GM12878 (cell line): ENCODE results near the gene PGGT1B. TPM values are rescaled to one million over a fixed set of nuclear protein-coding genes. Genes with fewer than 3 reads are reported as not detected.

Experiments
- ATAC-seq: fragments of 200-7000 bp; cut with Tn5 transposase; 3 replicates; pipeline ENCODE4 v1.9.1; 2020; ENCODE audit warnings: mild to moderate bottlenecking, moderate library complexity
- BruUV-seq: library from RNA; stranded (reverse); fragments of 400-500 nt; replicated peaks from 2 replicates; lab custom pipeline; 2021; lab: Mats Ljungman, UMichigan
- CTCF ChIA-PET: fragments of 300-600 bp; sonication (Branson Sonifier 250); formaldehyde crosslinking; extraction: SDS; loops from one replicate; lab custom pipeline; 2021; ENCODE audit warnings: inconsistent platforms; lab: Yijun Ruan, JAX
- POLR2A ChIA-PET: fragments of 350-600 bp; formaldehyde crosslinking; extraction: SDS; loops from one replicate; lab custom pipeline; 2021; ENCODE audit warnings: inconsistent platforms; lab: Charles Lee
- RAD21 ChIA-PET: fragments of 300-600 bp; sonication (Branson Sonifier 250); formaldehyde crosslinking; loops from one replicate; lab custom pipeline; 2023; ENCODE audit warnings: antibody characterized with exemption; ENCODE audit not compliant: unreplicated experiment; lab: Charles Lee
- SMC1A ChIA-PET: fragments of 300-600 bp; sonication (Branson Sonifier 250); formaldehyde crosslinking; loops from one replicate; lab custom pipeline; 2023; ENCODE audit not compliant: unreplicated experiment, uncharacterized antibody; lab: Charles Lee
- DNase-seq: peaks from one replicate; pipeline ENCODE4 v3.0.0-alpha.2; 2011; ENCODE audit warnings: low read depth, low spot score
- FAIRE-seq: peaks from 3 replicates; lab custom pipeline; 2011; peaks lifted over from hg19 to GRCh38; lab: Jason Lieb, UNC
- H2AFZ ChIP-seq: 2 replicates; pipeline ENCODE4 v1.6.0; 2011; ENCODE audit warnings: low read depth, low read length, control low read depth; ENCODE audit not compliant: control insufficient read depth
- H3K27ac ChIP-seq: 2 replicates; pipeline ENCODE4 v1.5.1; 2011; ENCODE audit warnings: control low read depth; ENCODE audit not compliant: control insufficient read depth, insufficient read depth
- H3K27me3 ChIP-seq, 2 experiments: replicated peaks in 1 of 2; 2 replicates each; pipeline versions ENCODE4 v1.6.0 to v1.6.1; 2011; ENCODE audit warnings: low read length in 1 of 2; ENCODE audit not compliant: control insufficient read depth in 2 of 2, insufficient read depth in 2 of 2
- H3K36me3 ChIP-seq, 2 experiments: 2 replicates each; pipeline ENCODE4 v1.5.1; 2011; ENCODE audit warnings: low read length in 1 of 2; ENCODE audit not compliant: control insufficient read depth in 2 of 2, insufficient read depth in 2 of 2
- H3K4me1 ChIP-seq: 2 replicates; pipeline ENCODE4 v1.6.1; 2011; ENCODE audit warnings: mild to moderate bottlenecking, low read length, moderate library complexity, mixed read lengths; ENCODE audit not compliant: control insufficient read depth, insufficient read depth
- H3K4me2 ChIP-seq: 2 replicates; pipeline ENCODE4 v1.6.0; 2011; ENCODE audit warnings: control low read depth; ENCODE audit not compliant: control insufficient read depth, insufficient read depth
- H3K4me3 ChIP-seq: fragments of 200-600 bp; sonication (generic); 2 replicates; pipeline ENCODE4 v1.5.1; 2016
- H3K79me2 ChIP-seq: 2 replicates; pipeline ENCODE4 v1.6.0; 2011; ENCODE audit warnings: low read length; ENCODE audit not compliant: control insufficient read depth, insufficient read depth
- H3K9ac ChIP-seq: 2 replicates; pipeline ENCODE4 v1.8.0; 2011; ENCODE audit warnings: low read length, control low read depth, mixed read lengths; ENCODE audit not compliant: control insufficient read depth, insufficient read depth
- H3K9me3 ChIP-seq: replicated peaks from 3 replicates; pipeline ENCODE4 v1.5.1; 2011; ENCODE audit warnings: mild to moderate bottlenecking, low read length; ENCODE audit not compliant: control insufficient read depth, insufficient read depth
- H4K20me1 ChIP-seq: 2 replicates; pipeline ENCODE4 v1.6.0; 2011; ENCODE audit not compliant: control insufficient read depth, insufficient read depth
- E4F1 ChIP-seq: fragments of 450-650 bp; IDR thresholded peaks from 2 replicates; pipeline ENCODE4 v1.6.1; 2018; ENCODE audit warnings: borderline replicate concordance, mild to moderate bottlenecking; ENCODE audit not compliant: partially characterized antibody
- MTA3 ChIP-seq: IDR thresholded peaks from 2 replicates; pipeline ENCODE4 v1.6.1; 2012; ENCODE audit warnings: low read length, inconsistent platforms, borderline replicate concordance
- SMAD5 ChIP-seq: IDR thresholded peaks from 2 replicates; pipeline ENCODE4 v1.6.1; 2016; ENCODE audit warnings: antibody characterized with exemption, low read depth
- TCF3 ChIP-seq: IDR thresholded peaks from 2 replicates; pipeline ENCODE4 v1.6.1; 2012; ENCODE audit warnings: low read depth, mild to moderate bottlenecking, low read length, borderline replicate concordance; ENCODE audit not compliant: insufficient read depth
- TCF7 ChIP-seq: IDR thresholded peaks from 2 replicates; pipeline ENCODE4 v1.6.1; 2014; ENCODE audit warnings: antibody characterized with exemption, borderline replicate concordance
- ZNF207 ChIP-seq: fragments of 450-650 bp; IDR thresholded peaks from 2 replicates; pipeline ENCODE4 v1.6.1; 2014; ENCODE audit warnings: antibody characterized with exemption, mild to moderate bottlenecking, borderline replicate concordance
- ZNF274 ChIP-seq: IDR thresholded peaks from one replicate; pipeline ENCODE4 v1.8.0; 2011; ENCODE audit not compliant: insufficient read length, insufficient read depth
- WGBS: methylation state at CpG from one replicate; pipeline ENCODE4 v1.1.6; 2016; ENCODE audit warnings: low lambda C conversion rate; ENCODE audit not compliant: insufficient replicate concordance, insufficient coverage; ENCODE audit errors: missing lambda C conversion rate; 5-methylcytosine and 5-hydroxymethylcytosine counted together
- in situ Hi-C: fragments of 300-500 bp; cut with MboI; formaldehyde crosslinking; loops from 9 replicates; pipeline ENCODE4 v1.14.3; 2018; ENCODE audit warnings: mixed read lengths
- intact Hi-C: fragments of 100-400 bp; cut with micrococcal nuclease; formaldehyde crosslinking; loops from one replicate; pipeline ENCODE4 v1.14.2; 2022; ENCODE audit not compliant: unreplicated experiment
- polyA plus RNA-seq, 11 experiments: library from polyadenylated mRNA; depleted of rRNA in 4 of 11; unstranded in 6 of 11; stranded (reverse) in 5 of 11; fragments of >200 nt; fragmentation: Nextera tagmentation in 4 of 11; fragmentation: Illumina TruSeq in 1 of 11; extraction: Ambion mirVana in 4 of 11; extraction: Trizol in 1 of 11; gene quantifications; 1 replicate in 1 of 11; 2 replicates in 10 of 11; pipeline versions ENCODE4 v1.2.1 to v1.2.3, GENCODE V29; 2011 to 2016; ENCODE audit warnings: inconsistent platforms in 2 of 11, missing spikeins in 2 of 11, low read depth in 1 of 11
- total RNA-seq, 4 experiments: library from RNA; depleted of rRNA in 3 of 4; stranded (reverse); fragments of >200 nt in 3 of 4; fragmentation: Illumina TruSeq in 1 of 4; extraction: Trizol in 1 of 4; gene quantifications; 2 replicates each; pipeline versions ENCODE4 v1.2.1 to v1.2.3, GENCODE V29; 2013 to 2021

PGGT1B gene
- total and polyA plus RNA-seq, 10 of the 15 experiments (the other 5 are each of a cell fraction or from before 2014, with no cell fraction given): 5.0 to 38.4 (median 13.9) TPM

GRCh38 chr5:115193295-115193694 lies 69.4 kb downstream of the PGGT1B start:
- DNase-seq (no peak), ATAC-seq (no peak), FAIRE-seq (no peak)
- ChIA-PET SMC1A (no interaction called here), RAD21 (no interaction called here), POLR2A (no interaction called here), CTCF (interaction anchor here (1.1 kb wide), 1 partner anchor 96 kb away, joined by 3 read pairs; no protein-coding TSS in a partner anchor)
- H3K27me3 ChIP-seq: no peaks in the 10 kb centered on the region
- H3K79me2 ChIP-seq: no peaks in the 10 kb centered on the region
- no peak overlapping the region for H3K4me3 ChIP-seq
- intact Hi-C loops (no loop called here), in situ Hi-C loops (no loop called here)
- H3K4me2 ChIP-seq: no peak overlapping the region
- BruUV-seq: no TSS peak
- H3K9me3 ChIP-seq: no peaks in the 10 kb centered on the region
- H3K9ac ChIP-seq: no peak overlapping the region
- H3K36me3 ChIP-seq: no peaks in the 10 kb centered on the region
- no peaks in the 10 kb centered on the region for H4K20me1 ChIP-seq
- no peaks in the 10 kb centered on the region for H3K4me1 ChIP-seq
- H3K27ac ChIP-seq: no peak overlapping the region
- no peak for TF ChIP-seq E4F1
- no peak for TF ChIP-seq SMAD5
- no peak for TF ChIP-seq TCF7
- TF ChIP-seq ZNF274: no peak
- TF ChIP-seq ZNF207: no peak
- no peak overlapping the region for H2AFZ ChIP-seq

GRCh38 chr5:115192098-115192497 lies 70.6 kb downstream of the PGGT1B start:
- ChIA-PET CTCF (no interaction called here), RAD21 (no interaction called here), SMC1A (no interaction called here), POLR2A (interaction anchor here (0.6 kb wide), 1 partner anchor 62 kb away, joined by 3 read pairs; no protein-coding TSS in a partner anchor)
- ATAC-seq (no peak), DNase-seq (no peak), FAIRE-seq (no peak)
- WGBS: 100% methylated on average over 1 of the region's 1 CpG
- no peaks in the 10 kb centered on the region for H4K20me1 ChIP-seq
- no peaks in the 10 kb centered on the region for H3K4me1 ChIP-seq
- no peak overlapping the region for H2AFZ ChIP-seq
- no peak for TF ChIP-seq TCF3
- no peak for TF ChIP-seq MTA3
- H3K9ac ChIP-seq: no peak overlapping the region
- H3K4me2 ChIP-seq: no peak overlapping the region
- no peaks in the 10 kb centered on the region for H3K9me3 ChIP-seq
- H3K4me3 ChIP-seq: no peak overlapping the region
- in situ Hi-C loops: no loop called here
- no peak overlapping the region for H3K27ac ChIP-seq
- no peaks in the 10 kb centered on the region for H3K79me2 ChIP-seq
- H3K27me3 ChIP-seq: no peaks in the 10 kb centered on the region
- intact Hi-C loops: no loop called here
- BruUV-seq: no TSS peak
- no peaks in the 10 kb centered on the region for H3K36me3 ChIP-seq
